RWPE2 (cell line): Measurements from ENCODE around the gene MACF1.

Experiments used
- ATAC-seq: fragments of 200-7000 bp; cut with Tn5 transposase; 3 replicates; pipeline ENCODE4 v1.9.1; 2021; ENCODE audit warnings: low read depth
- DNase-seq: peaks from one replicate; pipeline ENCODE4 v3.0.0-alpha.2; 2020; ENCODE audit warnings: low spot score
- H3K27ac ChIP-seq: fragments of 450-650 bp; 2 replicates; pipeline ENCODE4 v1.5.1; 2017; ENCODE audit warnings: mild to moderate bottlenecking; ENCODE audit not compliant: poor library complexity, severe bottlenecking
- H3K27me3 ChIP-seq: fragments of 250-450 bp; sonication (Bioruptor Pico); 2 replicates; pipeline ENCODE4 v1.5.1; 2021; ENCODE audit warnings: mild to moderate bottlenecking, moderate library complexity; ENCODE audit not compliant: insufficient read depth, poor library complexity, severe bottlenecking
- H3K36me3 ChIP-seq: fragments of 250-450 bp; sonication (Bioruptor Pico); 2 replicates; pipeline ENCODE4 v1.5.1; 2020; ENCODE audit warnings: low read depth, mild to moderate bottlenecking, moderate library complexity
- H3K4me1 ChIP-seq: fragments of 250-450 bp; sonication (Bioruptor Pico); 2 replicates; pipeline ENCODE4 v1.5.1; 2021; ENCODE audit warnings: mild to moderate bottlenecking, moderate library complexity; ENCODE audit not compliant: insufficient read depth, poor library complexity, severe bottlenecking
- H3K4me3 ChIP-seq: fragments of 250-450 bp; sonication (Bioruptor Pico); 2 replicates; pipeline ENCODE4 v1.5.1; 2021; ENCODE audit warnings: mild to moderate bottlenecking, moderate library complexity; ENCODE audit not compliant: severe bottlenecking
- H3K9me3 ChIP-seq: fragments of 250-450 bp; sonication (Bioruptor Pico); 2 replicates; pipeline ENCODE4 v1.5.1; 2021; ENCODE audit warnings: mild to moderate bottlenecking, moderate library complexity; ENCODE audit not compliant: severe bottlenecking
- TF ChIP-seq, protein P1 (sequence below): fragments of 450-650 bp; IDR thresholded peaks from one replicate; pipeline ENCODE4 v1.5.1; 2017; ENCODE audit warnings: mild to moderate bottlenecking, moderate library complexity; ENCODE audit not compliant: poor library complexity, severe bottlenecking

Gene MACF1

GRCh38 chr1:39481289-39481688 is 276.8 kb downstream of the MACF1 start:
- Histone ChIP-seq H3K27me3 (no peaks in the 10 kb centered on the region), H3K9me3 (no peaks in the 10 kb centered on the region), H3K36me3 (peaks cover 72% of the 10 kb centered on the region), H3K4me3 (no peak overlapping the region), H3K27ac (no peak overlapping the region), H3K4me1 (no peaks in the 10 kb centered on the region)
- no peak for DNase-seq
- no peak for ATAC-seq
- TF ChIP-seq, protein P1, sequence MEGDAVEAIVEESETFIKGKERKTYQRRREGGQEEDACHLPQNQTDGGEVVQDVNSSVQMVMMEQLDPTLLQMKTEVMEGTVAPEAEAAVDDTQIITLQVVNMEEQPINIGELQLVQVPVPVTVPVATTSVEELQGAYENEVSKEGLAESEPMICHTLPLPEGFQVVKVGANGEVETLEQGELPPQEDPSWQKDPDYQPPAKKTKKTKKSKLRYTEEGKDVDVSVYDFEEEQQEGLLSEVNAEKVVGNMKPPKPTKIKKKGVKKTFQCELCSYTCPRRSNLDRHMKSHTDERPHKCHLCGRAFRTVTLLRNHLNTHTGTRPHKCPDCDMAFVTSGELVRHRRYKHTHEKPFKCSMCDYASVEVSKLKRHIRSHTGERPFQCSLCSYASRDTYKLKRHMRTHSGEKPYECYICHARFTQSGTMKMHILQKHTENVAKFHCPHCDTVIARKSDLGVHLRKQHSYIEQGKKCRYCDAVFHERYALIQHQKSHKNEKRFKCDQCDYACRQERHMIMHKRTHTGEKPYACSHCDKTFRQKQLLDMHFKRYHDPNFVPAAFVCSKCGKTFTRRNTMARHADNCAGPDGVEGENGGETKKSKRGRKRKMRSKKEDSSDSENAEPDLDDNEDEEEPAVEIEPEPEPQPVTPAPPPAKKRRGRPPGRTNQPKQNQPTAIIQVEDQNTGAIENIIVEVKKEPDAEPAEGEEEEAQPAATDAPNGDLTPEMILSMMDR, result no peak

GRCh38 chr1:39483276-39483675 is 278.8 kb downstream of the MACF1 start:
- Histone ChIP-seq H3K27me3 (no peaks in the 10 kb centered on the region), H3K36me3 (peaks cover 77% of the 10 kb centered on the region), H3K4me3 (no peak overlapping the region), H3K4me1 (no peaks in the 10 kb centered on the region), H3K9me3 (no peaks in the 10 kb centered on the region), H3K27ac (no peak overlapping the region)
- TF ChIP-seq, protein P1, result no peak
- ATAC-seq (no peak; the same call in 2 of the 3 replicates), DNase-seq (no peak)

DNA sequence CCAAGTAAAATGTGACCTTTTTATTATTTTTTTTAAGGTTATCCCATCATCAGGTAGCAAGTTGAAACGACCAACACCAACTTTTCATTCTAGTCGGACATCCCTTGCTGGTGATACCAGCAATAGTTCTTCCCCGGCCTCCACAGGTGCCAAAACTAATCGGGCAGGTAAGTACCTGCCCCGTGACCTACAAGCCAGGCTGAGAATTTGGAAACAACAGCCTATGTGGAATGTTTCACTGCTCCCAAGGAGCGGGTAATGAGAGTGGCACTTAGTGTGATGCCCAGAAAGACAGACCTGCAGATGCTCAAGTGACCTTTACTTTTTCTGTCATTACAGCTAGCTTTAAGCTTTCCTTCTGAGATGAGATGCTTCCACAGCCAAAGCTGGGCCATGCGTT is 280.1 kb downstream of the MACF1 start:
- H3K27me3 ChIP-seq, result no peaks in the 10 kb centered on the region
- TF ChIP-seq, protein P1, result no peak
- no peaks in the 10 kb centered on the region for H3K4me1 ChIP-seq
- no peak overlapping the region for H3K27ac ChIP-seq
- no peak for ATAC-seq
- no peak overlapping the region for H3K4me3 ChIP-seq
- DNase-seq, result no peak
- H3K36me3 ChIP-seq, result peaks cover 66% of the 10 kb centered on the region
- no peaks in the 10 kb centered on the region for H3K9me3 ChIP-seq

DNA sequence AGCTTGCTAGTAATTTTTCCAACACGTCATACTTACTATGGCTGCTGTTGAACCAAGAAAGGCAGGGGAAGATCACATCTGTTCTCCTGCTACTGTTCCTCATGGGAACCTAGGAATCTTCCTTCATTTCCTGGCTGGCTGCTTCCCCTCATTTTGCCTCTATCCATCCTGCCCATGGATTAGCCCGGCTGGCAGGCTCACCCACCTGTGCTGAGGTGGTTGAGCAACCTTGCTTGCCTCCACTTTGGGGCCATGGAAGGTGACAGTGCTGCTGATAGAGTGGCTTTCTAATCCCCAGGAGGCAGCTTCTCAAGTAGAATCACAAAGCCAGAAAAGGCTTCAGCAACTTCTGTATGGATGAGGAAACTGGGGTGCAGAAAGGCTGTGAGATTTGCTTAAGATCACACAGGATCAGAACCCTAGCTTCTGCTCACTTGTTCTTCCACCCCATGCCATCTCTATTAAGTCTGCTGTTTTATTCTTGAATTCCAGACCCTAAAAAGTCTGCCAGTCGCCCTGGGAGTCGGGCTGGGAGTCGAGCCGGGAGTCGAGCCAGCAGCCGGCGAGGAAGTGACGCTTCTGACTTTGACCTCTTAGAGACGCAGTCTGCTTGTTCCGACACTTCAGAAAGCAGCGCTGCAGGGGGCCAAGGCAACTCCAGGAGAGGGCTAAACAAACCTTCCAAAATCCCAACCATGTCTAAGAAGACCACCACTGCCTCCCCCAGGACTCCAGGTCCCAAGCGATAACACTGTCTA is 280.7 kb downstream of the MACF1 start:
- no peak overlapping the region for H3K4me3 ChIP-seq
- H3K27me3 ChIP-seq, result no peaks in the 10 kb centered on the region
- peaks cover 60% of the 10 kb centered on the region for H3K36me3 ChIP-seq
- no peaks in the 10 kb centered on the region for H3K4me1 ChIP-seq
- H3K27ac ChIP-seq, result no peak overlapping the region
- ATAC-seq (no peak), DNase-seq (no peak)
- H3K9me3 ChIP-seq, result no peaks in the 10 kb centered on the region
- TF ChIP-seq, protein P1, result no peak

DNA sequence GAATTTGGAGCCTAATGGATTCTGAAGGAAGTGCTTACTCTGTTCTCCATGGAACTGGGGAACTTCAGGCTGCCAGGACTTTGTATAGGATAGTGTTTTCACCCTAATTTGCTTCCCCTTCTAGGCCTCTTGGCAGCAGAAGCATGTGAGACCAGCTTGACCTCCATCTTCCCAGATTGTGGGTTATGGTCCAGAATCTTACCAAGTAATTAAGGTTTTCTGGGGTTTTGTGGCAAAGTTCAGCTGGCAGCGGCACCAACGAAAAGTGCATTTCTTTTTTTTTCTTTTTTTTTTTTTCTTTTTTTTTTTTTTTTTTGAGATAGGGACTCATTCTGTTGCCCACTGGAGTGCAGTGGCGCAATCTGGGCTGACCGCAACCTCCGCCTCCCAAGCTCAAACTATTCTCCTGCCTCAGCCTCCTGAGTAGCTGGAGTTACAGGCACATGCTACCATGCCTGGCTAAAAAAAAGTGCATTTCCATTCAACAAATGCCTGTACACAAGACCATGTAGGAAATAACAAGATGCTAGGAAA is 283.6 kb downstream of the MACF1 start:
- H3K27me3 ChIP-seq, result peaks cover 4% of the 10 kb centered on the region
- no peak for ATAC-seq
- TF ChIP-seq, protein P1, result no peak
- H3K27ac ChIP-seq, result no peak overlapping the region
- H3K4me3 ChIP-seq, result no peak overlapping the region
- peaks cover 38% of the 10 kb centered on the region for H3K36me3 ChIP-seq
- no peaks in the 10 kb centered on the region for H3K4me1 ChIP-seq
- no peaks in the 10 kb centered on the region for H3K9me3 ChIP-seq
- DNase-seq, result no peak
